HG03460 (cell line): Measurements from ENCODE around the gene FAM89B.

Experiments used
- ATAC-seq: cut with Tn5 transposase; IDR thresholded peaks from one replicate; pipeline ENCODE4 v1.9.1; 2021; ENCODE audit not compliant: unreplicated experiment

The FAM89B gene

DNA sequence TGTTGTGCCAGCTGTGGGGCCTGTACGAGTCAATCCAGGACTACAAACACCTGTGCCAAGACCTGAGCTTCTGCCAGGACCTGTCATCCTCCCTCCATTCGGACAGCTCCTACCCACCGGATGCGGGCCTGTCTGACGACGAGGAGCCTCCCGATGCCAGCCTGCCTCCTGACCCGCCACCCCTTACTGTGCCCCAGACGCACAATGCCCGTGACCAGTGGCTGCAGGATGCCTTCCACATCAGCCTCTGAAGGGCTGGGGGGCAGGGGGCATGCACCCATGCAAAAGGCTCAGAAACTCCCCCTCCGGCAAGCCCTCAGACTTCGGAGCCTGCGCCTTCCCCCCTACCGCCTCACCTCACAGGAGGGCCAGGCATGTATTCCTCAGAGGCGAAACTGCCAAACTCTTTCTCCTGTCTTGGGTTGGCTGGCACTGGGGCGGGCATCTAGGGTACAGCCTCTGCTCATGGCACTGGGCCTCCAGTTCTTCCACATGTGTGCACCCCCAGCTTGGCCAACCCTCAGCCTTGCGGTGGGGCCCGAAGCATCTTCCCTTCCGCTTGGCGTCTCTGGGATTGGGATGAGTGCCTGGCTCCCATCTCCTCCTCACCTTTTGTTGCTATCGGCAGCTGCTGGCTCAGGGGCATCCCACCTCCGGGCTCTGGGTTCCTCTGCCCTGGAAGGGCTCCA lies 1.2 kb downstream of the FAM89B start:
- no peak for ATAC-seq

DNA sequence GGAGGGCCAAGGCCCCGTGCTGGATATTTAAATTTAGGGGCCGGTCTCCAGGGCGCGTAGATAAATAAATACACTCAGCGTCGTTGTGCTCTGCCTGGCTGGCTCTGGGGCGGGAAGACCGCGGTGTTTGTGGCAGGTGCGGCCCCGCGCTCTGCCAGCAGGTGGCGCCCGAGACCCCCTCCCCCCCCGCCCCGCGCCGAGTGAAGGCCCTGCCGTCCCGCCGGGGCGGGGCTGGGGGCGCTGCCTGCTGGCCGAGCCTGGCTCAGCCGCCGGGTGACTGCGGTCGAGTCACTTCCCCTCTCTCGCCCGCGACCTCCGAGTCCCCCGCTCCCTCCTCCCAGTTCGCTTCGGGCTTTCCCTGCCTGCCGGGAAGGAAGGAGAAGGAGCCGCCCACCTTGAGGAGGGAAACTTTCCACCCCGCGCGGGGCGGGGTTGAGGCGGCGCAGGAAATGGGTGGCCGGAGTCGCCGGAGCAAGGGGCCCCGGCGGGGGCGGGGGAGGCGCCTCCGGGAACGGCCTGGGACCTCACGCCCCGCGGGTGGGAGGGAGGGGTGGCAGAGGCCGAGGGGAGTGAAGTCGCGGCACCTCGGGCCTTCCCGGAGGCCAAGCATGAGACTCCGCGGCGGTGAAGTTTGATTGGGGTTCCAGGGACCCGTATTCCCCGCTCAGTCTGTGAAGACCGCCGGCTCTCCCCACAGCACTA lies 1.9 kb downstream of the FAM89B start:
- peak; percentile 32 for ATAC-seq

DNA sequence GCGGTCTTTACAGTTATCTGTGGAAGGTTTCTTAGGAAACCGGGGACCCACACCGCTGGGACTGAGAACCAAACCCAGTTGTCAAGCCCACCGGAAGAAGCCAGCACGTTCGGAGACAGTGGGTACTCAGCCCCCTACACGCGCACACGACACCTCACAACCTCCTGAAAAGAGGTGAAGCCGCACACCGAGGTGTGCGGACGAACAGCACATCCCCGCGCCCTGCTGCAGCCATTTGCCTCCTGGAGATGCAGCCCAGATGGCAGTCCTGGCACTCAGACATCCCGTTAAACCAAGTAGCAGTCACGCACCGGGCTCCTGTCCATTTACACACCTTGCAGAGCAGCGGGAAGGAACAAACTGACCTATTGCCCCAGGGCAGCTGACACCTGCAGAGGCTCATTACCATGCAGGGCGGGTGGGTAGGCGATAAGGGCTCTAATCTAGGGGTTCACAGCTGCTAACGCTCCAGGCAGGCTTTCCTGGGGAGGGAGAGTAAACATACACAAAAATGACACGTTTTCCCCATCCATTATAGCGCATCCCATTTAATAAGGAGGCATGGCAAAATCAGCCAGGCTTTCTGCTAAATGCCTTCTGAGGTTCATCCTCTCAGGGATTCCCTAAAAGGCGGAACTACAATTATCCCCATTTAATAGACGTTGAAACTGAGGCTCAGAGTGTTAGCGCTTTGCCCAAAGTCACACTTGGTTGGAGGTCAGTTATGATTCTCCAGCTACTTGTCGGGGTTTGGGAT lies 2.7 kb downstream of the FAM89B start:
- no peak for ATAC-seq

DNA sequence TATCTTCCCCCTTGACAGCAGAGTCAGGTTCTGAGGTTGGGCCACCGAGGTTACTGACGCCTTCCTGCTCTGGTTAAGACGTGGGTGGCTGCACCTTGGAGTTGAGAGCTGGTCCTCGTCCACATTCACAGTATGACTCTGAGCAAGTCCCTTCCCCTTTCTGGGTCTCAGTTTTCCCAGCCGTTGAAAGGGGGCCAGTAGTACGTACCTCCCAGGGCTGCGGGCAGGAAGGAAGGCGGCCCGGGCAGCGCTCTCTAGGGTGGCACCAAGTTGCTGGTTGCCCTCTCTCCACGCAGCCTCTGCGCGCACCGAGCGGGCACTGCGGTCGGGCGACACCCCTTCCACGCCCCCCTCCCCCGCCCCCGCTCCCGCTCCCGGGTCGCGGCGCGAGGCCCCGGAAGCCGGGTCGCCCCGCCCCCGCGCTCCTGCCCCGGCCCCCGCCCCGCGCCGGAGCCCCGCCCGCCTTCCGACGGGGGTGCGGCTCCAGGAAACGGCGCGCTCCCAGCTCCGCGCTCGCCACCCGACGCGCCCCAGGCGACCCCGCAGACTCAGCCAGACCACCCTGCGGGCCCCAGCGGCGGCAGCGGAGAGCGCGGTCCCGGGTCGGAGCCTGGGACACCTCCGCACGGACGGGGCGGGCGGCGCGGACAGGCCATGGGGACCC lies 3.4 kb downstream of the FAM89B start, which contains the start of gene EHBP1L1:
TSS of gene EHBP1L1 (plus strand) at position 486 of the 664 bp plus-strand sequence. CDS start 250 bp downstream, outside the sequence.
- no peak for ATAC-seq

DNA sequence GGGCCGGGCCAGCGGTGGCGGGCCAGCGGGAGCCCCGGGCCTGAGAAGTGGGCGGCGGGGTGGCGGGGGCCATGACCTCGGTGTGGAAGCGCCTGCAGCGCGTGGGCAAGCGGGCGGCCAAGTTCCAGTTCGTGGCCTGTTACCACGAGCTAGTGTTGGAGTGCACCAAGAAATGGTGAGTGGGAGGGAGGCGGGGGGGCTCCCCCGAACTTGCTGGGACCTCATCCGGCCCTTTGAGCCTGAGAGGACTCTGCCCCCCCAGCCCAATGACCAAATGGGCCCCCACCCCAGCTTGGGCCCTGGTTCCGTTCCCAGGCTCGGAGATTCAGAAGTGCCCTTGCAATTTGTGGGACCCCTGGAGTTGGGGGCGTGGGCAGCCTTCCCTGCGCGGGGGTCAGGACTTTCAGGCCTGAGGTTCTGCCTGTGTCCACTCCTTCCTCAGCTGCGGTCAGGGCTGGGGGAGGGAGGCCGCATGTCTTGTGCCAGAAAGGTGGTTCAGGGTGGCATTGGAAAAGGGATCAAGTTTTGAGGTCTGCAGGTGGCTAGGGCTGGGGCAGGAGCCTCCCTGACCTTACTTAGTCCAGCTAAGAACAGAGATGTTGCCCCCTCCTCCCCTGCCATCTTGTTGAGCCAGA lies 4.0 kb downstream of the FAM89B start:
- no peak for ATAC-seq

DNA sequence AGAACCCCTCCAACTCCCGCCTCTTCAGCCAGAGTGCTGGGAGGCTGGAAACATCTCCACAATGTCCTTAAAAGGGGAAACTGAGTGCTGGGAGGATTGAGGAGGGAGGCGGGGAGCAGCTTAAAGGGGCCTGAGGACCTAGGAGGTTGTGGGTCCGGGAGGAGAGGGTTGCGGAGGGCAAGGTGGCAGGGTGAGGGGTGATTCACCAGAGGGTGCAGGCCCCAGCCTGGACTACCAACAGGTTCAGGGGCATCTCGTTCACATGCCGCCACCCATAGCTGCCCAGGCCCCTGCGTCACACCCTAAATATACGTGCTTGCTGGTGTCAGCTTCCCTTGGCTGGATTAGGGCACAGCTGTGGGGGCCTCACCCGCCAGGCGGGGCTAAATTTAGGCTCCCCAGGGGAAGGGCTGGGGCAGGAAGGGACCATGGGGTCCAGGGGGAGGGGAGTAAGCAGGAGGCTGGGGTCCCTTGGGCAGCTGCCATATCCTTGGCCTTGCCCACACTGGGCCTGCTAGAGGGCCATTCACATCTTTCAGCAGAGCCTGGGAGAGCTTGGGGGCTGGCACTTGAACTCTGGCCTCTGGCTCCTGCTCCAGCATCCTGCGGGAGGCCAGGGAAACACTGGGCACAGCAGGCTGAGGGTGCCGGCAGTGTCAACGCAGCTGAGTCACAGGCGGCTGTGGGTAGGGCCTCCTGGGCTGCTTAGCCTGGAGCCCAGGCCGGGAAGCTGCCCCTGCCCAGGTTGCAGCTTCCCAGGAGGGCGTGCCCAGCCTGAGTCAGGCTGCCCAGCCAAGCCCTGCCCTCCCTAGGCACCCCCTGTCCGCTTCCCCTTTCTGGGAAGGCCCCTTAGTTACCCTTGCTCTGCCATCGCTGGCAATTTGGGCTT lies 4.8 kb downstream of the FAM89B start:
- ATAC-seq = no peak

DNA sequence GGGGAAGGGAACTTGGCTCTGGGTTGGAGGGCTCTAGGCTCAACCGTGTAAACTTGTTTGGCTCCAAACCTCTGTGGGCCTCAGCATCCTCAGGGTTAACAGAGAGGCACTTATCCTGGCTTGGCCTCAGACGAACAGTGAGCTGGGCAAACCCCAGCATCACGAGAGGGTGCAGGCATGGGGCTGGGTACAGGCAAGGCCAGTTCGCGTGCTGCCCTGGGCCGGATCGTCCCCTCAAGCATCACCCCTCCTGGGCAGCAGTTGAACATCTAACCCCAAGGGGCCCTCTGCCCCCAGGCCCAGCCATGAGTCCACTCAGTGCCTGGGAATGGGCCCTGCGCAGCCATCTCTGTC lies 5.4 kb downstream of the FAM89B start:
- ATAC-seq = no peak

DNA sequence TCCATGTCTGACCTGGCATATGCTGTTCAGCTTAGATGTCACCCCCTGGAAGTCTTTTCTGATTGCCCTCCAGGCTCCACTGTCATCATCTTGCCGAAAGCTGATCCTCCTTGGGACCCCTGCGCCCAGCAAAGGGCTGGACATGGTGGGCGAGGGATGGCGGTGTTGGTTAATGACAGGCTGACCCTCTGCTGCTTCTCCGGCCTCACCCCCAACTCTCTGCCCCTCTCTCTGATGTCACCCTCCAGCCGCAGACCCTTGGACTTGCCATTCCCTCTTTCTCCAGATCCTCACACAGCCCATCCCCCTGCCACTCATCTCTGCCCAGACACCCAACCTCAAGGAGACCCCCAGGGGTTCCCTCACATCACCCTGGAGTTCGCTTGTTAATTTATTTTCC lies 5.8 kb downstream of the FAM89B start:
- ATAC-seq = no peak

DNA sequence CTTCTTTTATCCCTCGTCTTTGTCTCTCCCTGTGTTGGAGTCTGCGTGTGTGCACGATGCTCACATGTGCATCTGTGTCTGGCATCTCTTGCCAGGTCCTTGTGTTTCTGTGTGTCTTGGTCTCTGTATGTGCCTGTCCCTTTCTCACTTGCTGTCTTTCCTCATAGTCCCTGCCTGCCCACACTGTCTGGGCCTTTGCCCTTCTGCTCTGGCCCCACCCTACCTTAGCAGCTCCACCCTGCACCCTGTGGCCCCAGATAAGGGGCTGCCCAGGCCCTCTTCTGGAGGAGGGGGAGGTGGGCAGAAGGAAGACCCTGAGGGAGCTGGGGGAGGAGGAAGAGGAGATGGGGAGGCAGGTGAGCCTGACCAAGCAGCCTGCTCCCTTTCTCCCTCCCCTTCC lies 6.3 kb downstream of the FAM89B start:
- ATAC-seq = no peak

DNA sequence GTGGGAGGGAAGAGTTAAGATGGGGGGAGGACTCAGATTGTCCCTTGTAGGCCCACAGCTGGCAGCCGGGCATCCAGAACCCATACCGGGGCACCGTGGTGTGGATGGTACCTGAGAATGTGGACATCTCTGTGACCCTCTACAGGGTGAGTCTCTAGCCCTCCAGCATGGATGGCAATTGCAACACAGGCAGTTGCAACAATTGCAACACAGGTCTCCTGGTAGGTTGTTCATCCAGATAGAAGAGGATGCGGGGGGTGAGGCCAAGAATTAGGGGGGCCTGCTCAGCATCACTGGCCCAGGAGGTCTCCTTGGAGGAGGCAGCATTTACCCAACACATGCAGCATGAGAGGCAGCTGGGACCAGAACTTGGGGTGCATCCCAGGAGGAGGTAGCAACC lies 7.0 kb downstream of the FAM89B start:
- ATAC-seq = no peak

DNA sequence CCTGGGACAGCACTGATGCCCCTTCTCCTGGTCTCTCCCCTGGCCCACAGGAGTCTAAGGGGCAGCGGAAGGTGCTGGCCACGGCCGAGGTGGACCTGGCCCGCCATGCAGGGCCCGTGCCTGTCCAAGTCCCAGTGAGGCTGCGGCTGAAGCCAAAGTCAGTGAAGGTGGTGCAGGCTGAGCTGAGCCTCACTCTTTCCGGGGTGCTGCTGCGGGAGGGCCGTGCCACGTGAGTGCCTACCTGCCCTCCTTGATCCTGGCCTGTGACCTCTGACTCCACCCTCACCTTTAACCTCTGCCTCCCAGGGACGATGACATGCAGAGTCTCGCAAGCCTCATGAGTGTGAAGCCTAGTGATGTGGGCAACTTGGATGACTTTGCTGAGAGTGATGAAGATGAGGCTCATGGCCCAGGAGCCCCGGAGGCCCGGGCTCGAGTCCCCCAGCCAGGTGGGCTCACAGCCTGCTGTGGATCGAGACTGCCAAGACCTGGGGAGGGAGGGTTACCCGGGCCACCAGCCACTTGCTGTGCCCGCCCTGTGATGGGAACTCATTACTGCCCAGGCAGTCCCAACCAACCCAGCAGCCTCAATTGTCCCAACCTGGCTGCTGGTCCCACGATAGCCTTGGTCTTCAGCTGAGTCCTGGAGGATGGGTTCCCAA lies 7.8 kb downstream of the FAM89B start:
- ATAC-seq = no peak

DNA sequence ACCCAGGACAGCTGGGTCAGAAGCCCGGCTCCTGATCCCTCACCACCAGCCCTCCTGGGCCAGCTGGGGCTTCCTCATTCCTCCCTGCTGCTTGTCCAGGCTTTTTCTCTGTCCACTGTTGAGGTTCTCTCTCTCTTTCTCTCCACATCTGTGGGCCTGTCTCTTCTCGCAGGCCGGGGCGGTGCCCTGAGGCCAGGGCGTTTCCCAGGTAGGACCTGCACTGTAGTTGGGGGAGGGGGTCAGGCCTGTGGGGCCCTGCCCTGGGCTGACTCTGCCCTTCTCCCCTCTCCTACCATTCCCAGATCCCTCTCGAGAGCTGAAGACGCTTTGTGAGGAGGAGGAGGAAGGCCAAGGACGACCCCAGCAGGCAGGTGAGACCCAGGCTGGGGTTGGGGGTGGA lies 8.4 kb downstream of the FAM89B start:
- no peak for ATAC-seq

DNA sequence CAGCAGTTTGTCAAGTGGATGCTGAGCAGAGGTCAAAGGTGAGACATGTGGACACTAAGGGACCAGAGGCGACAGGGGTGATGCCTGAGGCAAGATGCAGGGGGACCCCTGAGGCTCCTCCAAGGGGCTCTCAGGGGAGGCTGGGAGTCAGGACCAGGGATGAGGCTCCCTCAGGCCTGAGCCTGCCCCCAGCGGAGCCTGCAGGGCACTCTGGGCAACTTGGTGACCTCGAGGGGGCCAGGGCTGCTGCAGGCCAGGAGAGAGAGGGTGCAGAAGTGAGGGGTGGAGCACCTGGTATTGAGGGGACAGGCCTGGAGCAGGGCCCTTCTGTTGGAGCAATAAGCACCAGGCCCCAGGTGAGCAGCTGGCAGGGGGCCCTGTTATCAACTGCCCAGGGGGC lies 9.6 kb downstream of the FAM89B start:
- ATAC-seq = no peak

DNA sequence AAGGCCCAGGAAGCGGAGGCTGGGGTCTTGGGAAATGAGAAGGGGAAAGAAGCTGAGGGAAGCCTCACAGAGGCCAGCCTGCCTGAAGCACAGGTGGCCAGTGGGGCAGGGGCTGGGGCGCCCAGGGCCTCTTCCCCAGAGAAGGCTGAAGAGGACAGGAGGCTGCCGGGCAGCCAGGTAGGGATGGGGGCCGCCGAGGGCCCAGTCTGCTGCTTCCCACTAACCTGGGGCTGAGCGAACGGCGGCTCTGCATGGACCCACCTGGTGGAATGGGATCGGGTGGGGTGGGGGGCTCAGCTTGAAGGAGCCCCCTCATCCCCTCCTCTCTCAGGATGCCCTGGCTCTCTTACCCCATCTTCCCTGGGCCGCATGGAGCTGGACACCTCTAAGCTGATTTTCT lies 11.3 kb downstream of the FAM89B start:
- ATAC-seq = no peak

DNA sequence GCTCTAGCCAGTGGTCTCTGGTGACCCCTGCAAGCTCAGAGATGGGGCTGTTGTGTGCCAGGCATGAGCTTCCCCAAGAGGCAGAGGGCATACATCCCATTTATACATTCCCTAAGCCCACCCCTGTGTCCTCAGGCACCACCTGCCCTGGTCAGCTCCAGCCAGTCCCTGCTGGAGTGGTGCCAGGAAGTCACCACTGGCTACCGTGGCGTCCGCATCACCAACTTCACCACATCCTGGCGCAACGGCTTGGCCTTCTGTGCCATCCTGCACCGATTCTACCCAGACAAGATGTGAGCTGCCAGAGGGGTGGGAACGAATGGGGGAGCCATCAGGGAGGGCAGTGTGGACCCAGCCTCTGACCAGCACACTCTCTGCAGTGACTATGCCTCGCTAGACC lies 11.8 kb downstream of the FAM89B start:
- ATAC-seq = no peak

DNA sequence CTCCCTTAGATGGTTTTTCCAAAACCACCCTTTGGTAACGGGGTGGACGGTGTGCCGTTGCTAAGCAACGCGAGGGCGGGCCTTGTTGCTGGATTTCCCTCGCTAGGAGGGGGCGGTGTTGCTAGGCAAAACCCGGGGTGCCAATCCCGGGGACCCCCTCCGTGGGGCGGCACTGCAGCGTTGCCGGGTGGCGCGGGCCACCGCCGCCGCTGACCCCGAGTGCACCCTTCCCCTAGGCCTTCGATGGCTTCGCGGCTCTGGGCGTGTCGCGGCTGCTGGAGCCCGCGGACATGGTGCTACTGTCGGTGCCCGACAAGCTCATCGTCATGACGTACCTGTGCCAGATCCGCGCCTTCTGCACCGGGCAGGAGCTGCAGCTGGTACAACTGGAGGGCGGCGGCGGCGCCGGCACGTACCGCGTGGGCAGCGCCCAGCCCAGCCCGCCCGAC lies 12.4 kb downstream of the FAM89B start:
- ATAC-seq = no peak

DNA sequence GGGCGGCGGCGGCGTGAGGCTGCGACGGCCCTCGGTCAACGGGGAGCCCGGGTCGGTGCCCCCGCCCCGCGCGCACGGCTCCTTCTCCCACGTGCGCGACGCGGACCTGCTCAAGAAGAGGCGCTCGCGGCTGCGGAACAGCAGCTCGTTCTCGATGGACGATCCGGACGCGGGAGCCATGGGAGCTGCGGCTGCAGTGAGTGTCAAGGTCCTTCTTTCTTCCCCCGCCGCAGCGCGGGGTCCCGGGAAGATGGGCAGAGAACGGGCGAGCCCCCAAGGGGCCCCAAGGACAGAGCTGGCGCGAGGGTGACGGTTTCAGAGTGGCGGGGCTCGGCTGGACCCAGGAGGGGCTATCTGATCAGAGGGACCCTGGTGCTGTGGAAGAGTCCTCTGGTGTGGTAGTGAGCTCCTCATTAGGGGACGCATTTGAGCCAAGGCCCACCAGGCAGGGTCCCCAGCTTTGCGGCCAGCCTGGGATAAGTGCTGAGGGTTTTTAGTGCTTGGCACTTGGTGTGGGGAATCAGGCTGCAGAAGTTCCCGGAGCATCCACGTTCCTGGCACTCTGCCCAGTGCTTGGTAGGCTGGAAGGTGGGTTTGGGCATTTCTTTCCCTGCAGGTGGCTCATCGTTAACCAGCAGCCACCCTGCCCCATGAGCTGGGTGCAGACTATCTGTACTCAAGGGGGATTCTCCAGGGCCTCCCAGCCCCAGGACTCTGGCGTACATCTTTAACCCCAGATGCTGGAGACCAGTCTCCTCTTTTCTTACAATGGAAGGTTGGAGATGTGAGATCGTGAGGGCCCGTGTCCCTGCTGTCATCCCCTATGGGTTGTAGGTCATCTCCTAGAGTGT lies 13.3 kb downstream of the FAM89B start:
- no peak for ATAC-seq

DNA sequence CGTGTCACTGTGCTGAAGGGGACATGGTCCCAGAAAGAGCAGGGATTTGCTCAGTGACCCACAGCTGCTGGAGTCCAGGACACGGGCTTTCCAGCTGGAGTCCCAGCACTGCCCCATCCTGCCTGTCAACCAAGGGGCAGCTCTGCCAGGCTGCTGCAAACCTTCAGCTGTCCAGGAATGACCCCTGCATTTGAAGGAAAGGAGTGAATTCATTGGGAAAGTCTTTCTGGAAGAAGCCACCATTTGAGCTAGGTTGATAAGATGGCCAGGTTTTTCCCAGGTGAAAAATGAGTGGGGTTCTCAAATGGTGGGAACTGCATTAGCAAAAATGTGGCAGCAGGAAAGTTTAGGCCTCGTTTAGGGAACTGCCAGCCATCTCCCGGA lies 13.9 kb downstream of the FAM89B start:
- ATAC-seq = no peak

DNA sequence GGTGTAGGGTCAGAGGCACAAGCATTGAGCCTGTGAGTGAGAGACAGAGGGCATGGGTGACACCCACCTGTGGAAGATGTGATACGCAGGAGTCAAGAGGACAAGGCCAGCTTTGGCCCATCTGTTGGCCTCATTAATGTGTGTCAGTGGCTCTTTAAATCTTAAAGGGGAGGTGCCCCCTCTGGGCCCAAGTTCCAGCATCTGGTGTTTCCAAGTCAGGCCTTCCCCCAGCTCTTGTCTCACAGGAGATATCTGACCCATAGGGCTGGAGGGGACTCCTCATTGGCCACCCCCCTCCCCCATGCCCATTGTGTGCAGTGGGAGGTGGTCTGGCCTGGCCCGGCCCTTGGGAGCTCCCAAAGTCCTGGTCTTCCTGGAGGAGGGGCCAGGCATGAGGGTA lies 14.3 kb downstream of the FAM89B start:
- no peak for ATAC-seq
